KMS-11 (cell line): ENCODE results near the gene ENOX1.

Experiments
- H2AFZ ChIP-seq: fragments of 200-600 bp; sonication (generic); 2 replicates; pipeline ENCODE4 v1.6.1; 2016; ENCODE audit warnings: antibody characterized with exemption, mixed run types, low read depth
- H3K27ac ChIP-seq: fragments of 200-600 bp; sonication (generic); 2 replicates; pipeline ENCODE4 v1.6.1; 2016; ENCODE audit warnings: mild to moderate bottlenecking, mixed run types
- H3K27me3 ChIP-seq: fragments of 200-600 bp; sonication (generic); 2 replicates; pipeline ENCODE4 v1.6.1; 2017; ENCODE audit warnings: mild to moderate bottlenecking, low read depth, mixed run types, moderate library complexity; ENCODE audit not compliant: insufficient read depth
- H3K36me3 ChIP-seq: fragments of 200-600 bp; sonication (generic); 2 replicates; pipeline ENCODE4 v1.6.1; 2017; ENCODE audit warnings: mild to moderate bottlenecking, mixed run types; ENCODE audit not compliant: insufficient read depth
- H3K4me1 ChIP-seq: fragments of 200-600 bp; sonication (generic); 2 replicates; pipeline ENCODE4 v1.6.1; 2016; ENCODE audit warnings: mild to moderate bottlenecking, low read depth, mixed run types; ENCODE audit not compliant: poor library complexity, severe bottlenecking
- H3K4me2 ChIP-seq: fragments of 200-600 bp; sonication (generic); 2 replicates; pipeline ENCODE4 v1.7.0; 2016; ENCODE audit warnings: mild to moderate bottlenecking, mixed run types
- H3K4me3 ChIP-seq: fragments of 200-600 bp; sonication (generic); IDR thresholded peaks from 2 replicates; pipeline ENCODE4 v1.6.1; 2017; ENCODE audit warnings: low read depth, low read length, mixed read lengths; ENCODE audit not compliant: insufficient read depth
- H3K79me2 ChIP-seq: fragments of 200-600 bp; sonication (generic); 2 replicates; pipeline ENCODE4 v1.6.1; 2016; ENCODE audit warnings: low read depth, mixed run types; ENCODE audit not compliant: insufficient read depth
- H3K9ac ChIP-seq: fragments of 200-600 bp; sonication (generic); 2 replicates; pipeline ENCODE4 v1.6.1; 2016; ENCODE audit warnings: mild to moderate bottlenecking, mixed run types
- H4K20me1 ChIP-seq: fragments of 200-600 bp; sonication (generic); 2 replicates; pipeline ENCODE4 v1.6.1; 2016; ENCODE audit warnings: mild to moderate bottlenecking, mixed run types; ENCODE audit not compliant: insufficient read depth
- TF ChIP-seq, protein P1 (sequence below): fragments of 200-600 bp; sonication (generic); conservative IDR thresholded peaks from 2 replicates; pipeline ENCODE4 v1.6.1; 2017; ENCODE audit warnings: low read depth, mild to moderate bottlenecking, antibody characterized with exemption, low read length, moderate library complexity, mixed read lengths

Gene ENOX1

GRCh38 chr13:43291287-43292060, 495.3 kb downstream of the ENOX1 start:
- no peak overlapping the region for H3K4me3 ChIP-seq
- H3K36me3 ChIP-seq: no peaks in the 10 kb centered on the region
- no peak overlapping the region for H3K27ac ChIP-seq
- H3K79me2 ChIP-seq: no peaks in the 10 kb centered on the region
- H3K4me2 ChIP-seq: no peak overlapping the region
- no peaks in the 10 kb centered on the region for H3K27me3 ChIP-seq
- TF ChIP-seq, protein P1, sequence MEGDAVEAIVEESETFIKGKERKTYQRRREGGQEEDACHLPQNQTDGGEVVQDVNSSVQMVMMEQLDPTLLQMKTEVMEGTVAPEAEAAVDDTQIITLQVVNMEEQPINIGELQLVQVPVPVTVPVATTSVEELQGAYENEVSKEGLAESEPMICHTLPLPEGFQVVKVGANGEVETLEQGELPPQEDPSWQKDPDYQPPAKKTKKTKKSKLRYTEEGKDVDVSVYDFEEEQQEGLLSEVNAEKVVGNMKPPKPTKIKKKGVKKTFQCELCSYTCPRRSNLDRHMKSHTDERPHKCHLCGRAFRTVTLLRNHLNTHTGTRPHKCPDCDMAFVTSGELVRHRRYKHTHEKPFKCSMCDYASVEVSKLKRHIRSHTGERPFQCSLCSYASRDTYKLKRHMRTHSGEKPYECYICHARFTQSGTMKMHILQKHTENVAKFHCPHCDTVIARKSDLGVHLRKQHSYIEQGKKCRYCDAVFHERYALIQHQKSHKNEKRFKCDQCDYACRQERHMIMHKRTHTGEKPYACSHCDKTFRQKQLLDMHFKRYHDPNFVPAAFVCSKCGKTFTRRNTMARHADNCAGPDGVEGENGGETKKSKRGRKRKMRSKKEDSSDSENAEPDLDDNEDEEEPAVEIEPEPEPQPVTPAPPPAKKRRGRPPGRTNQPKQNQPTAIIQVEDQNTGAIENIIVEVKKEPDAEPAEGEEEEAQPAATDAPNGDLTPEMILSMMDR: no peak
- H3K4me1 ChIP-seq: peaks cover 9% of the 10 kb centered on the region
- H4K20me1 ChIP-seq: no peaks in the 10 kb centered on the region
- H2AFZ ChIP-seq: no peak overlapping the region
- no peak overlapping the region for H3K9ac ChIP-seq

DNA sequence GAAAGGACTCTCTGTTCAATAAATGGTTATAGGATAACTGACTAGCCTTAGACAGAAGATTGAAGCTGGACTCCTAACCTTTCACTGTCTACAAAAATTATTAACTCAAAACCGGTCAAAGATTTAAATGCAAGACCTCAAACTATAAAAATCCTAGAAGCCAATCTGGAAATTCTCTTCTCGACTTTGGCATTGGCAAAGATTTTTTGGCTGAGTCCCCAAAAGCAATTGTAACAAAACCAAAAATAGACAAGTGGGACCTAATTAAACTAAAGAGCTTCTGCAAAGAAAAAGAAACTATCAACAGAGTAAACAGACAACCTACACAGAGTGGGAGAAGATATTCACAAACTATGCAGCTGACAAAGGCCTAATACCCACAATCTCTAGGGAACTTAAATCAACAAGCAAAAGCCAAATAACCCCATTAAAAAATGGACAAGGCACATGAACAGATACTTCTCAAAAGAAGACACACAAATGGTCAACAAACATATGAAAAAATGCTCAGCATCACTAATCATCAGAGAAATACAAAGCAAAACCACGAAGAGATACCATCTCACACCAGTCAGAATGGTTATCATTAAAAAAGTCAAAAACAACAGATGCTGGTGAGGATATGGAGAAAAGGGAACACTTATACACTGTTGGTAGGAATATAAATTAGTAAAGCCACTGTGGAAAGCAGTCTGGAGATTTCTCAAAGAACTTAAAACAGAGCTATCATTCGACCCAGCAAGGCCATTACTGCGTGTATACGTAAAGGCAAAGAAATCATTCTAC, 497.1 kb downstream of the ENOX1 start:
- no peaks in the 10 kb centered on the region for H4K20me1 ChIP-seq
- no peaks in the 10 kb centered on the region for H3K27me3 ChIP-seq
- no peaks in the 10 kb centered on the region for H3K36me3 ChIP-seq
- no peak overlapping the region for H2AFZ ChIP-seq
- TF ChIP-seq, protein P1: no peak
- H3K4me3 ChIP-seq: no peak overlapping the region
- H3K4me2 ChIP-seq: no peak overlapping the region
- no peaks in the 10 kb centered on the region for H3K79me2 ChIP-seq
- H3K27ac ChIP-seq: no peak overlapping the region
- H3K9ac ChIP-seq: no peak overlapping the region
- peaks cover 9% of the 10 kb centered on the region for H3K4me1 ChIP-seq

DNA sequence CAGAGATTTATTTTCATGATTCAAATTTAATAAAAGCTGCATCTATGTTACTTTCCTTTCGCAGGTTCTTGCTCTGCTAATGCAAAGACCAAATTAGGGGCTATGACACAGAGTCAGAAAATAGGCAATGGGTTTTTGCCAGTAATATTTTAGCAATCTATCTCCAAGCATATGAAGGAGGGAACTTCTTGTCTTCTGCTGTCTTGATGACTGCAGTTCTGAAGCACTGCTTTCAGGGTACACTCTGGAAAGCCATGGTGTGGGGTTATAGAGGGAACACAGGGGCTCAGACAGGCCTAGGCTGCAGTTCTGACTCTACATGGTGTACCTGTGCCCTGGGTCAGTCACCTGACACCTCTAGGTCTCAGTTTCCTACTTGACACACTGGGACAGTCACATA, 500.0 kb downstream of the ENOX1 start:
- Histone ChIP-seq H3K27ac (no peak overlapping the region), H3K4me1 (peaks cover 9% of the 10 kb centered on the region), H4K20me1 (no peaks in the 10 kb centered on the region), H3K4me2 (no peak overlapping the region), H3K79me2 (no peaks in the 10 kb centered on the region), H3K4me3 (no peak overlapping the region), H3K27me3 (no peaks in the 10 kb centered on the region), H3K9ac (no peak overlapping the region), H2AFZ (no peak overlapping the region), H3K36me3 (no peaks in the 10 kb centered on the region)
- TF ChIP-seq, protein P1: no peak

DNA sequence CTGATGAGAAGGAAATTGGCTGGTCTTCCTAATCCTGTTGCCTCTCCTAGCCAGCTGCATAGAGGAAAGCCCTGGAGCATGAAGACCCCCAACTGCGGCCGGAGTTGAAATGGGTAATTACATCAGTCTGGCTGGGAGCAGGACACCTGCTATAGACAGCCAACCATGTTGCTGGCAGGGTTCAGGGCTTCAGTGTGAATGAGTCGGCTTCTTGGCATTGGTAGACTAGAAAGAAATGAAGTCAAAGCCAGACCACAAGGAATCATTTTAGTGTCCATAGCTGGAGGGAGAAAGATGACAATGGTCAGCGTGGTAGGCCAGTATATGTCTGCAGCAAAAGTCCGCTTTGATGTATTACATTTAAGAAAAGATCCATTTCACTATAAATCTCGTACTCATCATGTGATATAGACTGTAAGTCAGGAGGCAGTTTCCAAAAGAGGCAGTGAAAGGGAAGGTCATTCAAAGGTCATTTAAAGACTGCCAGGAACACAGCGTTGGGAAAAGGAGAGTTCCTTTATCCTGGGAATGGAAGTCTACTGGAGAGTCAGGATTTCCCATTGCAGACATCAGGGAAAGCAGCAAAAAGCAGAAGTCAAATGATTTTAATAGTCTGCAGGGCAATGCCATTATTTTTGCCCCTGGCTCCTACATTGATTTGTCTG, 500.7 kb downstream of the ENOX1 start:
- no peaks in the 10 kb centered on the region for H3K27me3 ChIP-seq
- TF ChIP-seq, protein P1: no peak
- H3K4me1 ChIP-seq: peaks cover 3% of the 10 kb centered on the region
- no peak overlapping the region for H3K9ac ChIP-seq
- no peak overlapping the region for H3K27ac ChIP-seq
- no peak overlapping the region for H2AFZ ChIP-seq
- H4K20me1 ChIP-seq: no peaks in the 10 kb centered on the region
- H3K4me2 ChIP-seq: no peak overlapping the region
- no peaks in the 10 kb centered on the region for H3K79me2 ChIP-seq
- H3K4me3 ChIP-seq: no peak overlapping the region
- H3K36me3 ChIP-seq: no peaks in the 10 kb centered on the region
